ENCODE measurements around the gene SLC17A3. TPM values are rescaled to one million over a fixed set of nuclear protein-coding genes. Genes with fewer than 3 reads are reported as not detected.

SLC17A3 gene
- total RNA-seq, 4 donors from 2014 or later: 0.22 TPM; not detected in 3

GRCh38 chr6:25874822-25875562 lies 949 bp upstream of the SLC17A3 start:
- in situ Hi-C loops (cut with MboI; ENCODE audit: low sequenced_read_pairs in 4 of 4) (no loop called here), intact Hi-C loops (cut with DNase I; ENCODE audit: low total_unique reads) (no loop called here)
- Histone ChIP-seq H3K36me3 (no peaks in the 10 kb centered on the region), H3K9me3 (no peaks in the 10 kb centered on the region), H3K27ac (no peak overlapping the region), H3K4me3 (no peak overlapping the region), H3K27me3 (no peaks in the 10 kb centered on the region), H3K4me1 (no peaks in the 10 kb centered on the region)
- no peak for DNase-seq
- ATAC-seq: no peak
- TF ChIP-seq CTCF (IDR thresholded peaks at IDR 0.05 in 4 of 5, conservative IDR thresholded peaks at IDR 0.05 in 1 of 5) (no peak), POLR2A (IDR thresholded peaks at IDR 0.05) (no peak)

GRCh38 chr6:25872814-25873213 lies 1.2 kb downstream of the SLC17A3 start:
- DNase-seq: no peak
- no peak for ATAC-seq
- Histone ChIP-seq H3K4me1 (no peaks in the 10 kb centered on the region), H3K9me3 (no peaks in the 10 kb centered on the region), H3K36me3 (no peaks in the 10 kb centered on the region), H3K4me3 (no peak overlapping the region), H3K27me3 (no peaks in the 10 kb centered on the region), H3K27ac (no peak overlapping the region)
- no peak for TF ChIP-seq CTCF (IDR thresholded peaks at IDR 0.05 in 4 of 5, conservative IDR thresholded peaks at IDR 0.05 in 1 of 5)
- no peak for TF ChIP-seq POLR2A (IDR thresholded peaks at IDR 0.05)
- in situ Hi-C loops (cut with MboI; ENCODE audit: low sequenced_read_pairs in 4 of 4) (no loop called here), intact Hi-C loops (cut with DNase I; ENCODE audit: low total_unique reads) (no loop called here)

GRCh38 chr6:25869840-25870239 lies 4.2 kb downstream of the SLC17A3 start:
- Histone ChIP-seq H3K9me3 (no peaks in the 10 kb centered on the region), H3K27me3 (no peaks in the 10 kb centered on the region), H3K4me1 (no peaks in the 10 kb centered on the region), H3K36me3 (no peaks in the 10 kb centered on the region), H3K4me3 (no peak overlapping the region), H3K27ac (no peak overlapping the region)
- no peak for DNase-seq
- no peak for ATAC-seq
- TF ChIP-seq POLR2A (IDR thresholded peaks at IDR 0.05): no peak
- TF ChIP-seq CTCF (IDR thresholded peaks at IDR 0.05 in 4 of 5, conservative IDR thresholded peaks at IDR 0.05 in 1 of 5): no peak
- intact Hi-C loops (cut with DNase I; ENCODE audit: low total_unique reads): no loop called here
- in situ Hi-C loops (cut with MboI; ENCODE audit: low sequenced_read_pairs in 4 of 4): no loop called here

GRCh38 chr6:25868436-25869183 lies 5.4 kb downstream of the SLC17A3 start:
- no peak for ATAC-seq
- in situ Hi-C loops (cut with MboI; ENCODE audit: low sequenced_read_pairs in 4 of 4) (no loop called here), intact Hi-C loops (cut with DNase I; ENCODE audit: low total_unique reads) (no loop called here)
- H3K27me3 ChIP-seq: no peaks in the 10 kb centered on the region
- no peak overlapping the region for H3K27ac ChIP-seq
- H3K9me3 ChIP-seq: no peaks in the 10 kb centered on the region
- H3K4me1 ChIP-seq: no peaks in the 10 kb centered on the region
- DNase-seq: no peak
- no peaks in the 10 kb centered on the region for H3K36me3 ChIP-seq
- no peak overlapping the region for H3K4me3 ChIP-seq
- no peak for TF ChIP-seq CTCF (IDR thresholded peaks at IDR 0.05 in 4 of 5, conservative IDR thresholded peaks at IDR 0.05 in 1 of 5)
- no peak for TF ChIP-seq POLR2A (IDR thresholded peaks at IDR 0.05)

All from gastrocnemius medialis (tissue), 4 donors.